ENCODE measurements around the gene SORCS2.

DNA sequence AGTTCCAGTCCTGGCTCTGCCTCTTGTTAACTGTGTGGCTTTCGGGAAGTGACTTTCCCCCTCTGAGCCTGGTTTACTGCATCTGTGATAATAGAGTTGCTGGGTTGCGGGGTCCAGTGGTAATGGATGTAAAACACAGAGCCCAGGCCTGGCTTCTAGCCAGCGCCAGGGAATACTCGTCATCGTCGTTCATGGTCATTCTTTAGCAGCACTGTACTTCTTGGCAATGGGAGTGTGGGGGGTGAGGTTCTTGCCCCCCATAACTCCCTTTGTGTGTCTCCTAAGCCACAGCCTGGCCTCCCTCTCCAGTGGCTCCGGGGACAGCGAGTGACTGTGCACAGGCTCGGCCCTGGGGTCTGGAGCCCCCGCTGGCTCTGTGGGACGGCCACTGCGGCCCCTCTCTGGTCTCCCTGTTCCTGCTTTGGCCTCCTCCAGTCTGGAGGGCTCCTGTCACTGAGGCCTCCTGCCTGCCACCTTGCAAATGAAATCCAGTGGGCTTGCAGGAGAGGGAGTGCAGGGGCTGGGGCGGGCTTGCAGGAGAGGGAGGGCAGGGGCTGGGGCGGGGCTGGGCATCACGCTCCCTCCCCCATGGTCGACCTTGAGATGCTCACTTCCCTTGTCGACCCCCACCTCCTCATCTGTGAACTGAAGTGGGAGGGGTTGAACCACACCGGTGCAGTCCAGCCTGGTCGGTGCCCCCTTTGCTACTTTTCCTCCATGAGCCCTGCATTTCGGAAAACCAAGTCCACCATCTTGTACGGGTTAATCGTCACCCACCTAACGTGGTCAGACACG lies 229.2 kb downstream of the SORCS2 start:
- TF ChIP-seq, protein P1, sequence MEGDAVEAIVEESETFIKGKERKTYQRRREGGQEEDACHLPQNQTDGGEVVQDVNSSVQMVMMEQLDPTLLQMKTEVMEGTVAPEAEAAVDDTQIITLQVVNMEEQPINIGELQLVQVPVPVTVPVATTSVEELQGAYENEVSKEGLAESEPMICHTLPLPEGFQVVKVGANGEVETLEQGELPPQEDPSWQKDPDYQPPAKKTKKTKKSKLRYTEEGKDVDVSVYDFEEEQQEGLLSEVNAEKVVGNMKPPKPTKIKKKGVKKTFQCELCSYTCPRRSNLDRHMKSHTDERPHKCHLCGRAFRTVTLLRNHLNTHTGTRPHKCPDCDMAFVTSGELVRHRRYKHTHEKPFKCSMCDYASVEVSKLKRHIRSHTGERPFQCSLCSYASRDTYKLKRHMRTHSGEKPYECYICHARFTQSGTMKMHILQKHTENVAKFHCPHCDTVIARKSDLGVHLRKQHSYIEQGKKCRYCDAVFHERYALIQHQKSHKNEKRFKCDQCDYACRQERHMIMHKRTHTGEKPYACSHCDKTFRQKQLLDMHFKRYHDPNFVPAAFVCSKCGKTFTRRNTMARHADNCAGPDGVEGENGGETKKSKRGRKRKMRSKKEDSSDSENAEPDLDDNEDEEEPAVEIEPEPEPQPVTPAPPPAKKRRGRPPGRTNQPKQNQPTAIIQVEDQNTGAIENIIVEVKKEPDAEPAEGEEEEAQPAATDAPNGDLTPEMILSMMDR (IDR thresholded peaks at IDR 0.05): no peak
- TF ChIP-seq POLR2A (IDR thresholded peaks at IDR 0.05): no peak

All from right lobe of liver (tissue), 4 donors.